Fibroblast of pulmonary artery (primary cell): ENCODE data around the gene AVPR1B.

Experiments
- DNase-seq: peaks from one replicate; pipeline ENCODE4 v3.0.0-alpha.2; 2010; ENCODE audit warnings: low read depth
- H3K4me3 ChIP-seq: replicated peaks from 2 replicates; pipeline ENCODE4 v1.5.1; 2011; ENCODE audit warnings: low read depth, mild to moderate bottlenecking, control low read depth, low read length, moderate library complexity
- CTCF ChIP-seq: IDR thresholded peaks from 2 replicates; pipeline ENCODE4 v1.5.1; 2011; ENCODE audit warnings: mild to moderate bottlenecking, control low read depth, low read length, inconsistent platforms; ENCODE audit errors: missing control alignments

The AVPR1B gene

DNA sequence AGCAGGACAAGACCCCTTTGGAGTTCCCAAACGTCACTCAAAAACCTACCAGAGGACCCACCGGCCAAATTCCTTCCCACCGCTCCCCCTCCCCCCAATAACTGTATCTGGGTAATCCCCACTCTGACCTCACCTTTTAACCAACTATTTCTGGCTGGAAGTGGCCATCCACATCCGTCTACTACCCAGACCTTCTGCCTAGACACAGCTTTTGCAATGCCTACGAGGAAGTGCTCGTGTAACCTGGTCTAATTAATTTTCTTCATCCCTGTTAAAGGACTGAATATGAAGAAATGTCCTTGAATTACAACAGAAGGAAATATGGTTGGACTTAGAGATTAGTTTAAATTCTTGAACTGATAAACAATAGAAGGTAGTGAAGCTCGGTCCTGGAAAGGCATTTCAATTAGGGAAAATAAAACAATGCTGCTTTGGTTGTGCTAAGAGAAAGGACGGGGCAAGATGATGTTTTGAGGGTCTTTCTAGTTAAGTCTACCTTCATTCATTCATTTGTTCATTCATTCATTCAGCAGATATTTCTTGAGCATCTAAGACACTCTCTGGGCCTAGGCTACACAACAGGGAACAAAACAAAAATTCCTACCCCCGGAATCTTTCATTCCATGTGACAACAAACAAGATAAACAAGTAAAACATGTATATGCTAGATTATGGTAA is 18.8 kb downstream of the AVPR1B start:
- no peak for TF ChIP-seq CTCF
- DNase-seq = no peak
- H3K4me3 ChIP-seq = no peak overlapping the region

GRCh38 chr1:206097381-206097780 is 19.8 kb downstream of the AVPR1B start:
- DNase-seq = no peak
- TF ChIP-seq CTCF = no peak
- H3K4me3 ChIP-seq = no peak overlapping the region

DNA sequence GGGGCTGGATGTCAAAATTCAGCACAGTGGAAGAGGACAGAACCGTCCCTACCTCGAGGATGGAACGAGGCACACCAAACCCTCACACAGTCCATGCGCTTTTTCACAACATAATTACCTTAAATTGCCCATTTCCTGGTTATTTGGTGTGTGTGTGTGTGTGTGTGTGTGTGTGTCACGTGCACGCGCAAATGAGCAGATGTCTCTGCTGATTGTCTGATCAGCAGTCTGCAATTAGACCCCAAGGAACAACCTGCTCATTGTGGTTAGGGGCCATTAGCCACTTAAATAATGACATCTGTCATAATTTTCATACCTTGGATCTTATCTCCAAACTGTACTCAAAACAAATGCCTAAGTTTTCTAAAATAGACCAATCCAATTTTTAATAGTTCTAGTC is 23.2 kb downstream of the AVPR1B start:
- H3K4me3 ChIP-seq = no peak overlapping the region
- no peak for DNase-seq
- no peak for TF ChIP-seq CTCF

DNA sequence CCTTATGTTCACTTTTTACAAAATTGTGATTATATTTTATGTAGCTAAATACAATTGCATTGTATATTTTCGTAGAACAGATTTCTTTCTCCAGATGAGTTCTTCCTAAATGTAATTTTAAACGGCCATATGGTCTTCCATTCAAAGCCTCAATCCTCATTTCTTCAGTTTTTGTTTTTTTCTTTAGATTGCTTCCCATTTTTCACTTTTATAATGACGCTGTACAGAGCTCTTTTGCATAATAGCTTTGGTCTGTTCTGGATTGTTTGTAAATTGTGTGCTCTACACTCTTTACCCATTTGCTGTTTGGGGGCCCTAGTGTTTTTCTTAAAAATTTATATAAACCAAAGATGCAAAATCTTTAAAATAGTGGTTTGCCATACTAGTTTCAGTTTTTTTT is 27.8 kb downstream of the AVPR1B start:
- H3K4me3 ChIP-seq = no peak overlapping the region
- no peak for TF ChIP-seq CTCF
- no peak for DNase-seq

GRCh38 chr1:206087091-206087490 is 30.1 kb downstream of the AVPR1B start:
- TF ChIP-seq CTCF = no peak
- H3K4me3 ChIP-seq = no peak overlapping the region
- no peak for DNase-seq

- TF ChIP-seq CTCF = no peak
- H3K4me3 ChIP-seq = no peak overlapping the region
- DNase-seq = no peak
Measured at GRCh38 chr1:206083750-206084149, 33.4 kb downstream of the AVPR1B start.
